ENCODE measurements around the gene TJP3.
"Not testable (repeated sequence)": the region's sequence is repeated elsewhere in the genome, so short reads cannot be mapped to it uniquely, and the experiment has no call there.

The TJP3 gene

DNA sequence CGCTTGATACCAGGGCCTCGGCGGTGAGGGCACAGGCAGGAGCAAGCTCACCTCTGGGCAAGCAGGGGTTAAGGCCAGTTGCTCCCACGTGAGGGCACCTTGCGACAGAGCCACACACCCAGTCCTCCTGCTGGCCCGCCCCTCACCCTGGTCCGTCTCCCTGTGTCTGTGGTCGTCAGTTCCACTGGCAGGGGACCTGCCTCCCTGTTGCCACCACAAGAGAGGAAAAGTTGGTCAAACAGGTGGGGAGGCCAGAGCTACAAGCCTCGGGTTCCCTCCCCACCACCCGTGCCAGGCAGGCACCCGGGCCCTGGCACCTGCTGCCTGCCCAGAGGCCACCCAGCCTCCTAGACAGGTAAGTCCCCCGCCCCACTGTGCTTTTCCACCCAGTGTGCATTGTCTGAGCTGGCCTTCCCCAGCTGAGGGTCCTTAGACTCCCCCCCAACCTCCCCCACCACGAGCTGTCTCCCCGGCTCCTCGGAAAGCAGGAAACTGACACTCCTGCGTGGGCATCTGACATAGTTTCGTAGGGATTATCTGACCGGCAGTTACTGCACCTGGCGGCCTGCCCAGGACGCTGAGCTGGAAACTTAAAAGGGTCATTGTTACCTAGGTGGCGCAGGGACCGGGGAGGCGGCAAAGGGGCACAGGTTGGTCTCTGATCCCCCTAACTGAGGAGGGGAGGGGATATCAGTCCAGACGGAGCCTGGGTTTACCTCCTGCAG, at the start of gene TJP3:
Gene TJP3, plus strand, starts transcription at position 178 of the 725 bp plus-strand sequence. CDS start 20,049 bp downstream, outside the sequence.
- no peak for DNase-seq (ENCODE audit: extremely low read depth in 1 of 2, low read depth in 1 of 2)

- no peak for DNase-seq (ENCODE audit: extremely low read depth in 1 of 2, low read depth in 1 of 2)
Measured at GRCh38 chr19:3658870-3659745, 49.1 kb upstream of the TJP3 start.

GRCh38 chr19:3659746-3660112, 48.5 kb upstream of the TJP3 start:
- no peak for DNase-seq (ENCODE audit: extremely low read depth in 1 of 2, low read depth in 1 of 2)

DNA sequence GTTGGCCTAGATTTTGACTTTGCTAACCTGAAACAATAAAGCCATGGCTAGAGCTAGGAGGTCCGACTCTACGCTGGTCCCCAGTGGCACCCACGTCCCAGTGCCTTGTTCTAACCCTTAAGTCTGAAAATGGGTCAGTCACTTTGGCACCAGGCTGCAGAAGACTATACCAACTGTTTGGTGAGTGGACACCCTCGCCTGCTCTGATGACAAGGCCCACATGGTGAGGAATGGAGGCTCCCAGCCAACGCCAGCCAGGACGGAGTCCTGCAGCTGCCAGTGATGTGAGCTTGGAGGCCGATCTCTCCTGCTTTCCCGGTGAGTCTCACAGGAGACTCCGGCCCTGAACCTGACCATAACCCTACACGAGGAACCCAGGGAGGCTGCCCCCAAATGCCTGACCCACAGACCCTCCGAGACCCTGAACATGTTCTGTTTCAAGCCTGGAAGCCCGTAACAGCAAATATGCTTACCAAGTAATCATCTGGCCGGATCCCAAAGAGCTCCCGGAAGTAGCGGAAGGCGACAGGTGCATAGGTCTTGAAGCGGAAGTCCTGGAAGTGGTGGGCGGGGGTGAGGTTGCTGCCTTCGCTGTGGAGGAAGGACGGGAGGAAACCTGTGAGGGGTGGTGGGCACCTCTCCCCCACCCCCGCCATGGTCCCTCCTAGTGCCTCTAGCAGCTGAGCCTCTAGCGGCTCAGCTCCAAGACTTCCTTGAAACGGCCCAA, 47.5 kb upstream of the TJP3 start:
- no peak for DNase-seq (ENCODE audit: extremely low read depth in 1 of 2, low read depth in 1 of 2)

DNA sequence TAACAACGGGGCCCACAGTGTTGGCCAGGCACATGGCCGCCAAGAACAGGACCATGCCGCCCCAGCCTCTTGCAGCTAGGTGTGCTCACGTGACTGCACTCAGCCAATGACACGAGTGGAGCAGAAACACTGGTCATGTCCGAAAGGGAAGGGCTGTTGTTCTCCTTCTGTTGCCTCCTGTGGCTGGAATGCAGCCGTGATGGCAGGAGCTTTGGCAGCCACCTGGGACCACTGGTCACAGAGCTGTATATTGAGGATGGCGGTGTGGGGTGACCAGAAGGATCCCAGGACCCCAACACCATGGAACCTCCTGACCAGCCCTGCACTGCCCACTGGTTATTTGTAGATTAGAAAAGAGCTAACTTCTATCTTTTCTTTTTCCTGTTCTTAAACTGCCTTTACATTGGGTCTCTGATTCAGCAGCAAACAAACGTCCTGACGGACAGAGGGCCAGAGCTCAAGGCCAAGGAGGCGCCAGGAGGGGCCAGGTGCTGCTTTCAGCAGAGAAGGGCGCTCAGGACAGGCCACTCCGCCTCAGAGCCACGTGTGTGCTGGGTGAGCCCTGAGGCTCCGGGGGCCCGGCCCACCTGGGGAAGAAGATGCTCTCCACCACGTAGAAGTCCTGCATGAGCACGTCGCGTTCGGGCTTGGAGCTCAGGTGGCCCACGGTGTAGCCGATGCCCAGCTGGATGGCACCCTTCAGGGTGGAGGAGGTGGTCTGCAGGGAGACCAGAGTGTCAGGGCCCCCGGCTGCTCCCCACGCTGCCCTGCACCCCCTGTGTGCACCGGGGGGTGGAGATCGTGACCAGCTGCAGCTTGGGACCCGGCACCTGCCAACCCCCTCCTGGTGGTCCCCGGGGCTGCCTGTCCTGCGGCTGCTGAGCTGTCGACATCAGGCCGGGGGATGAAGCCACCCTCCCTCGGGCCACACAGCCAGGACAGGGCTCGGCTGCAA, 46.6 kb upstream of the TJP3 start:
- no peak for DNase-seq (ENCODE audit: extremely low read depth in 1 of 2, low read depth in 1 of 2)

DNA sequence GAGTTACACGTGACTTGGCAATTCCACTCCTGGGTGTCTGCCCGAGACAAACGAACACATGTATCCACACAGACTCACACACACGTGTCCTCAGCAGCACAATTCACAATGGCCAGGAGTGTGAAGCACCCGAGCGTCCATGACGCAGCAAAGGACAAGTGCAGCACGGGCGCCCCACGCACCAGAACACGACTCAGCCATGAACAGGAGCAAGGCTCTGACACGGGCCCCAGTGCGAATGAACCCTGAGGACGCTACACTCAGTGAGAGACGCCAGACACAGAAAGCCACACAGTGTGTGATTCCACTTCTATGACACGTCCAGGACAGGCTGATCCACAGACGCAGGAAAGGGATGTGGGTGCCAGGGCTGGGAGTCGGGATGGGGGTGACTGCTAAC, 44.3 kb upstream of the TJP3 start:
- no peak for DNase-seq (ENCODE audit: extremely low read depth in 1 of 2, low read depth in 1 of 2)

GRCh38 chr19:3664879-3665642, 43.1 kb upstream of the TJP3 start:
- no peak for DNase-seq (ENCODE audit: extremely low read depth in 1 of 2, low read depth in 1 of 2)

GRCh38 chr19:3665681-3666544, 42.3 kb upstream of the TJP3 start:
- DNase-seq (ENCODE audit: extremely low read depth in 1 of 2, low read depth in 1 of 2), result peak in 1 of 2 donors; percentile 23

DNA sequence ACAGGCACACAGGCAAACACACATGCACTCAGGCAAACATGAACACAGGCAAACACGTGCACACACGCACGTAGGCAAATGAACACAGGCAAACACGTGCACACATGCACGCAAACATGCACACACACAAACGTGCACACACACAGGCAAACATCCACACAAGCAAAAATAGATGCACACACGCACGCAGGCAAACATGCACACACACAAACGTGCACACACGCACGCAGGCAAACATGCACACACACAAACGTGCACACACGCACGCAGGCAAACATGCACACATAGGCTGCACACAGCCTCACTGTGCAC, 41.7 kb upstream of the TJP3 start:
- not testable (repeated sequence) for DNase-seq (ENCODE audit: extremely low read depth in 1 of 2, low read depth in 1 of 2)

- no peak for DNase-seq (ENCODE audit: extremely low read depth in 1 of 2, low read depth in 1 of 2)
Measured at GRCh38 chr19:3667037-3667638, 41.0 kb upstream of the TJP3 start.

GRCh38 chr19:3667766-3668165, 40.4 kb upstream of the TJP3 start:
- no peak for DNase-seq (ENCODE audit: extremely low read depth in 1 of 2, low read depth in 1 of 2)

DNA sequence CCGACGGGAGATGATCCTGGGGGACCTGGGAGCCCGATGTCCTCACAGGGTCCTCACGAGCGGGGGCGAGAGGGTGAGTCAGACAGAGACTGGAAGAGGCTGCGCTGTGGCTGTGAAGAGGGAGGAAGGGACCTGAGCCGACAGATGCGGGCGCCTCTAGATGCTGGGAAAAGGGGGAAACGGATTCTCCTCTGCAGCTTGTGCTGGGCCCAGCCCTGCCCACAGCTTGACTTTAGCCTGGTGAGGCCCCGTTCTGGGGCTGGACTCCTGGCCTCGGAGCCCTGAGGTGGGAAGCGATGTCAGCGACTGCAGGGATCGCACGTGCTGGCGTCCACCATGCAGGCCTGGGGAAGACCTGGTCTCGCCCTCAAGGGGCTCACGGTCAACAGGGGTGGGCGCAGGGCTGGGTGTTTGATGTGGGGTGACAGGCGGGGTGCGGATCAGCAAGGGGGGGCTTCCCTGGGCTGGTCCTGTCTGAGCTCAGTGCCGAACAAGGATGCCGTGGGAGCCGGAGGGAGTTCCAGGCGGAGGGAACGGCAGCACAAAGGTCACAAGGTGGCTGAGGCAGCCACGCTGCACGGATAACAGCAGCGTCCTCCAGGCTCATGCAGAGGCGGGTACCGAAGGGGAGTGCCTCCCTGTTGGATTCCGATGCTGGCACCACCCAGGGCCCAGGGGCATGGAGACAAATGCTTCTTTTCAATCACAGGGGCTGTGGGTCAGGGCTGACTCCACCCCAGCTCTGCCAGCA, 39.7 kb upstream of the TJP3 start:
- no peak for DNase-seq (ENCODE audit: extremely low read depth in 1 of 2, low read depth in 1 of 2)

DNA sequence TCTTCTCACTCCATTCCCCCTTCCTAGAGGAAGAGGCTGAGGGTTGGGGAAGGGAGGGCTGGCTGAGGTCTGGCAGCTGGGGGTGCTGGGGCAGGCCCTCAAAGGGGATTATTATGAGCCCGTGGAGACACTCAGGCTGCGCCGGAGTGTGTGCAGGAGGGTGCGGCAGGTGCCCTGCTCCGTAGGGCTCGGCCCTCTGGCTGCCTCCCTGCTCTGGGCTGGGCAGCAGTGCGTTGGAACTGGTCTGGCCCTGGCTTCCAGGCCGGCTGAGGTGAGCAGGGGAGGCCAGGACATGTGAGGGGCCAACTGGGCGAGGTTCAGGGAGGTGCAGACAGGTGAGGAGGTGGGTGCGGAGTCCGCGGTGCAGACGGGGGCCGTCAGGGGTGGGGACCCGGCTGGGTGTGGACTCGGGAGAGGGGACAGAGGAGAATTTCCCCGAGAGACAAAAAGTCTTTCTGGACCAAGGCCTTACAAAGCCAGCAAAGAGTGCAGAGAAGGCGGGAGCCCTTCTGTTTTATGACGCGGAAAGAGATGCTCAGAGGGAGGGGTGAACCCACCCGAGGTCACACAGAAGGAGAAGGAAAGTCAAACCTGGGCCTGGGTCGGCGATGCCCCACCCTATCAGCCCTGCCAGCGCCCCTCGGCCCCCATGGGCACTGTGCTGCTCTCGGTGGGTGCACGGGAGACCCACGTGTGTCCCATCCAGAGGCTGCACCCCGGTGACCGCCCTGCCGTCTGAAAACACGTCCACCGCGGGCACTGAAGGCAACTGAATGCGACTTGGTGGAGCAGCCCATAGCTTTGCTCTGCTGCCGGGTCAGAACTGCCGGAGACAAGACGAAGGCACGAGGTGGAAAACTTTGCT, 38.9 kb upstream of the TJP3 start:
- no peak for DNase-seq (ENCODE audit: extremely low read depth in 1 of 2, low read depth in 1 of 2)

GRCh38 chr19:3669947-3670795, 38.0 kb upstream of the TJP3 start:
- DNase-seq (ENCODE audit: extremely low read depth in 1 of 2, low read depth in 1 of 2), result no peak

- DNase-seq (ENCODE audit: extremely low read depth in 1 of 2, low read depth in 1 of 2), result peak; percentile 74 to 75
Measured at GRCh38 chr19:3670796-3671679, 37.1 kb upstream of the TJP3 start.
